ENCODE measurements around the gene RADIL.

DNA sequence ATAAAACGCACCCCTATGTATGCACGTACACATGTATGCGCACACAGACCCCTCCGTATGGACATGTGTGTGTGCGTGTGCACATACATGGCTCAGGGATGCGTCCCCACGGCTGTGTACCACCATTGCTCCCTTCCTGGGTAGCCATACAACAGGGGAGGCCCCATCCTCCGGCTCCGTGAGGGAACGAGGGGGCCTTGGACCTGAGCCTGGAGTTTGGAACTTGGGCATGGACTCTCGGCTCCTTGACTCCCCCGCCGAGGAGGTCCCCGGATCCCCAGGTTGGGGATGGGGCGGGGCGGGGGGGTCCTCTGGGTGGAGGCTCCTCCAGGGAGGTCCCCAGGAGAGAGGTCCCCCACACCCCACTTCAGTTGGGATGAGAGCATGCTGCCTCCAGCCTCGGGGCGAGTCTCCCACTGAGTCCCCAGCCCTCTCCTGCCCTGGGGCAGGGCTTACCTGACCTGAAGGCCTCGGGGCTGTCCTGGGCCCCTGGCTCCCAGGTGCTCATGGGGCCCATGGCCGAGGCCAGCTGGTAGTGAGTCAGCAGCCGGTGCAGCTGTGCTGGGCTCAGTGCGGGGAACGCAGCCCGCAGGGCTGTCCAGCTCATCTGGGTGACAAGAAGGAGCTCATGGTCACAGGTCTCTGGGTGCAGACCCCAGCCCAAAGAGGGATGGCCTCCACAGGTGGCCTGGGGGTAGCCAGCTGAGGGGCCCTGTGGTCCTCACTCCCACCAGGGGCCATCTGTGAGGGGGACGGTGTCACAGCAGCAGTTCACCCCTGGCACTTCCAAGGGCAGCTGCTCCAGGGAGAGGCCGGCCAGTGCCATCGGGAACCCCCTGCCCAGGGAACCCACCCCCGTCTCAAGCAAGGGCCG is 78.2 kb downstream of the RADIL start:
- TF ChIP-seq, protein P1, sequence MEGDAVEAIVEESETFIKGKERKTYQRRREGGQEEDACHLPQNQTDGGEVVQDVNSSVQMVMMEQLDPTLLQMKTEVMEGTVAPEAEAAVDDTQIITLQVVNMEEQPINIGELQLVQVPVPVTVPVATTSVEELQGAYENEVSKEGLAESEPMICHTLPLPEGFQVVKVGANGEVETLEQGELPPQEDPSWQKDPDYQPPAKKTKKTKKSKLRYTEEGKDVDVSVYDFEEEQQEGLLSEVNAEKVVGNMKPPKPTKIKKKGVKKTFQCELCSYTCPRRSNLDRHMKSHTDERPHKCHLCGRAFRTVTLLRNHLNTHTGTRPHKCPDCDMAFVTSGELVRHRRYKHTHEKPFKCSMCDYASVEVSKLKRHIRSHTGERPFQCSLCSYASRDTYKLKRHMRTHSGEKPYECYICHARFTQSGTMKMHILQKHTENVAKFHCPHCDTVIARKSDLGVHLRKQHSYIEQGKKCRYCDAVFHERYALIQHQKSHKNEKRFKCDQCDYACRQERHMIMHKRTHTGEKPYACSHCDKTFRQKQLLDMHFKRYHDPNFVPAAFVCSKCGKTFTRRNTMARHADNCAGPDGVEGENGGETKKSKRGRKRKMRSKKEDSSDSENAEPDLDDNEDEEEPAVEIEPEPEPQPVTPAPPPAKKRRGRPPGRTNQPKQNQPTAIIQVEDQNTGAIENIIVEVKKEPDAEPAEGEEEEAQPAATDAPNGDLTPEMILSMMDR (IDR thresholded peaks at IDR 0.05): no peak
- TF ChIP-seq POLR2AphosphoS5 (IDR thresholded peaks at IDR 0.05) (no peak), POLR2A (IDR thresholded peaks at IDR 0.05) (no peak), EP300 (IDR thresholded peaks at IDR 0.05) (no peak)

Measured in gastroesophageal sphincter (tissue), 3 donors.